Astrocyte of the spinal cord (primary cell): ENCODE measurements around the gene GRIK5.
A peak's percentile ranks its signal among the peaks of the same experiment; 100 is the strongest.

Experiments
- DNase-seq: peaks from one replicate; pipeline ENCODE4 v3.0.0; 2011; ENCODE audit warnings: low read depth, low spot score
- H3K4me3 ChIP-seq: 2 replicates; pipeline ENCODE4 v1.5.1; 2011; ENCODE audit warnings: low read depth, mild to moderate bottlenecking, low read length, moderate library complexity
- CTCF ChIP-seq: IDR thresholded peaks from 2 replicates; pipeline ENCODE4 v1.5.1; 2012; ENCODE audit warnings: low read depth, mild to moderate bottlenecking, low read length, inconsistent platforms
- in situ Hi-C: cut with HindIII; loops from 2 replicates; pipeline ENCODE4 v1.10.0; 2017; ENCODE audit warnings: low sequenced_read_pairs

Gene GRIK5

GRCh38 chr19:42078538-42079275, 8.7 kb upstream of the GRIK5 start:
- in situ Hi-C loops: no loop called here
- H3K4me3 ChIP-seq: no peak overlapping the region
- TF ChIP-seq CTCF: no peak
- no peak for DNase-seq

- in situ Hi-C loops: no loop called here
- no peak for DNase-seq
- no peak for TF ChIP-seq CTCF
- H3K4me3 ChIP-seq: no peak overlapping the region
Measured at GRCh38 chr19:42078058-42078457, 8.1 kb upstream of the GRIK5 start.

GRCh38 chr19:42076380-42076944, 6.5 kb upstream of the GRIK5 start:
- in situ Hi-C loops: no loop called here
- no peak for DNase-seq
- TF ChIP-seq CTCF: no peak
- H3K4me3 ChIP-seq: peak overlapping the region; percentile 93

- in situ Hi-C loops: no loop called here
- peak; percentile 100 for DNase-seq
- peak within 1 kb of the TSS; percentile 93 for H3K4me3 ChIP-seq
- no peak for TF ChIP-seq CTCF
Measured at GRCh38 chr19:42075616-42076379, 5.8 kb upstream of the GRIK5 start, which contains the start of gene ZNF574. ZNF574 (plus strand) TSS chr19:42076166; CDS start chr19:42078607, 2,441 bp downstream.

- H3K4me3 ChIP-seq: peak overlapping the region; percentile 59
- no peak for TF ChIP-seq CTCF
- no peak for DNase-seq
- in situ Hi-C loops: no loop called here
Measured at GRCh38 chr19:42075364-42075615, 5.3 kb upstream of the GRIK5 start.

- in situ Hi-C loops: no loop called here
- no peak for TF ChIP-seq CTCF
- peak overlapping the region; percentile 59 for H3K4me3 ChIP-seq
- DNase-seq: no peak
Measured at GRCh38 chr19:42074513-42075363, 4.7 kb upstream of the GRIK5 start.
